OCI-LY3 (cell line): ENCODE data around the gene TBK1.

Experiments
- EZH2phosphoT487 ChIP-seq: fragments of 200-600 bp; shearing (Covaris generic); IDR thresholded peaks from 2 replicates; pipeline ENCODE4 v1.6.1; 2018; ENCODE audit warnings: antibody characterized with exemption, mixed run types, low read depth
- TF ChIP-seq, protein P1 (sequence below): fragments of 200-600, 300-600 bp; sonication (generic); IDR thresholded peaks from 2 replicates; pipeline ENCODE4 v1.5.1; 2014; ENCODE audit warnings: antibody characterized with exemption, low read length, low read depth

GRCh38 chr12:64506955-64507354, 55.0 kb downstream of the TBK1 start:
- TF ChIP-seq, protein P1, sequence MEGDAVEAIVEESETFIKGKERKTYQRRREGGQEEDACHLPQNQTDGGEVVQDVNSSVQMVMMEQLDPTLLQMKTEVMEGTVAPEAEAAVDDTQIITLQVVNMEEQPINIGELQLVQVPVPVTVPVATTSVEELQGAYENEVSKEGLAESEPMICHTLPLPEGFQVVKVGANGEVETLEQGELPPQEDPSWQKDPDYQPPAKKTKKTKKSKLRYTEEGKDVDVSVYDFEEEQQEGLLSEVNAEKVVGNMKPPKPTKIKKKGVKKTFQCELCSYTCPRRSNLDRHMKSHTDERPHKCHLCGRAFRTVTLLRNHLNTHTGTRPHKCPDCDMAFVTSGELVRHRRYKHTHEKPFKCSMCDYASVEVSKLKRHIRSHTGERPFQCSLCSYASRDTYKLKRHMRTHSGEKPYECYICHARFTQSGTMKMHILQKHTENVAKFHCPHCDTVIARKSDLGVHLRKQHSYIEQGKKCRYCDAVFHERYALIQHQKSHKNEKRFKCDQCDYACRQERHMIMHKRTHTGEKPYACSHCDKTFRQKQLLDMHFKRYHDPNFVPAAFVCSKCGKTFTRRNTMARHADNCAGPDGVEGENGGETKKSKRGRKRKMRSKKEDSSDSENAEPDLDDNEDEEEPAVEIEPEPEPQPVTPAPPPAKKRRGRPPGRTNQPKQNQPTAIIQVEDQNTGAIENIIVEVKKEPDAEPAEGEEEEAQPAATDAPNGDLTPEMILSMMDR = no peak
- TF ChIP-seq EZH2phosphoT487 = no peak
